Natural killer cell (primary cell): ENCODE data around the gene ITGA5. TPM values are rescaled to one million over a fixed set of nuclear protein-coding genes. Genes with fewer than 3 reads are reported as not detected.
A peak's percentile ranks its signal among the peaks of the same experiment; 100 is the strongest.

Source experiments
- ATAC-seq, 3 donors: fragments of 150-1000 bp in 2 of 3; fragments of 200-7000 bp in 1 of 3; cut with Tn5 transposase; 1 replicate in 1 of 3; 2 replicates in 2 of 3; pipeline ENCODE4 v1.10.0; 2021; ENCODE audit warnings: mild to moderate bottlenecking in 2 of 3, moderate library complexity in 2 of 3
- DNase-seq, 2 donors: peaks; one replicate each; pipeline versions ENCODE4 v3.0.0 to v3.0.0-alpha.2; 2013 to 2021; ENCODE audit warnings: mixed read lengths in 1 of 2
- H3K27ac ChIP-seq: one replicate; pipeline ENCODE4 v1.5.1; 2013; ENCODE audit warnings: mild to moderate bottlenecking, low read length
- H3K27me3 ChIP-seq: one replicate; pipeline ENCODE4 v1.6.1; 2013; ENCODE audit warnings: low read length; ENCODE audit not compliant: control insufficient read depth, insufficient read depth
- H3K36me3 ChIP-seq: one replicate; pipeline ENCODE4 v1.6.1; 2013; ENCODE audit warnings: low read length; ENCODE audit not compliant: control insufficient read depth, insufficient read depth
- H3K4me1 ChIP-seq: one replicate; pipeline ENCODE4 v1.6.1; 2013; ENCODE audit warnings: low read length; ENCODE audit not compliant: control insufficient read depth, insufficient read depth
- H3K4me3 ChIP-seq: one replicate; pipeline ENCODE4 v1.5.1; 2013; ENCODE audit warnings: low read length
- H3K9me3 ChIP-seq: one replicate; pipeline ENCODE4 v1.6.1; 2013; ENCODE audit warnings: low read length; ENCODE audit not compliant: control insufficient read depth, insufficient read depth
- H3K27ac Mint-ChIP-seq, 2 donors: one replicate each; pipeline ENCODE4 v1.8.0; 2022; ENCODE audit warnings: mild to moderate bottlenecking in 2 of 2, mixed read lengths in 2 of 2, moderate library complexity in 1 of 2
- H3K27me3 Mint-ChIP-seq, 2 donors: one replicate each; pipeline ENCODE4 v1.8.0; 2022; ENCODE audit warnings: low read depth in 2 of 2, mixed read lengths in 2 of 2
- H3K36me3 Mint-ChIP-seq: one replicate; pipeline ENCODE4 v1.8.0; 2022; ENCODE audit warnings: mixed read lengths
- H3K4me1 Mint-ChIP-seq, 2 donors: one replicate each; pipeline ENCODE4 v1.8.0; 2022; ENCODE audit warnings: mixed read lengths in 2 of 2
- H3K4me3 Mint-ChIP-seq: one replicate; pipeline ENCODE4 v1.8.0; 2022; ENCODE audit warnings: mild to moderate bottlenecking, moderate library complexity, mixed read lengths
- H3K9me3 Mint-ChIP-seq, 2 donors: one replicate each; pipeline ENCODE4 v1.8.0; 2022; ENCODE audit warnings: mixed read lengths in 2 of 2
- CTCF ChIP-seq: fragments of 200-600 bp; IDR thresholded peaks from one replicate; pipeline ENCODE4 v1.8.0; 2022; ENCODE audit warnings: antibody characterized with exemption
- WGBS: methylation state at CpG from one replicate; pipeline ENCODE4 v1.1.7; 2013; ENCODE audit warnings: missing lambda C conversion rate; ENCODE audit not compliant: insufficient coverage; 5-methylcytosine and 5-hydroxymethylcytosine counted together
- intact Hi-C: fragments of 100-400 bp; cut with micrococcal nuclease; formaldehyde crosslinking; loops from one replicate; pipeline ENCODE4 v1.14.2; 2022
- total RNA-seq, 4 donors: library from RNA; stranded (reverse); fragments of 120-200 nt in 1 of 4; gene quantifications; one replicate each; pipeline versions ENCODE4 v1.2.3 to v1.2.4, GENCODE V29; 2013 to 2022

ITGA5 gene
- total RNA-seq, 3 donors from 2014 or later (not counting 1 experiment from before 2014, with no cell fraction given), result 177 to 232 (median 207) TPM

- no peak for ATAC-seq
- no peak for TF ChIP-seq CTCF
- Mint-ChIP-seq H3K27ac (no peak overlapping the region), H3K36me3 (no peaks in the 10 kb centered on the region), H3K4me3 (no peak overlapping the region), H3K4me1 (peaks cover 39 to 71% of the 10 kb centered on the region in 2 donors), H3K9me3 (no peaks in the 10 kb centered on the region), H3K27me3 (no peaks in the 10 kb centered on the region)
- Histone ChIP-seq H3K4me1 (peaks cover 33% of the 10 kb centered on the region), H3K27me3 (no peaks in the 10 kb centered on the region), H3K9me3 (no peaks in the 10 kb centered on the region), H3K36me3 (no peaks in the 10 kb centered on the region), H3K27ac (no peak overlapping the region), H3K4me3 (no peak overlapping the region)
- DNase-seq, result no peak
- WGBS, result 82% methylated on average over 2 of the region's 2 CpGs
- intact Hi-C loops, result no loop called here
These were observed 6.6 kb upstream of the ITGA5 start for GRCh38 chr12:54425702-54426101.

- no peak for DNase-seq
- H3K27ac ChIP-seq, result no peak overlapping the region
- no peak overlapping the region for H3K4me3 Mint-ChIP-seq
- H3K4me3 ChIP-seq, result no peak overlapping the region
- ATAC-seq, result no peak
- intact Hi-C loops, result no loop called here
- H3K4me1 Mint-ChIP-seq, result peaks cover 37 to 72% of the 10 kb centered on the region in 2 donors
- H3K27ac Mint-ChIP-seq, result no peak overlapping the region
- no peaks in the 10 kb centered on the region for H3K36me3 Mint-ChIP-seq
- no peak for TF ChIP-seq CTCF
- 60% methylated on average over 2 of the region's 3 CpGs for WGBS
- H3K27me3 ChIP-seq, result no peaks in the 10 kb centered on the region
- H3K9me3 Mint-ChIP-seq, result no peaks in the 10 kb centered on the region
- peaks cover 41% of the 10 kb centered on the region for H3K4me1 ChIP-seq
- H3K9me3 ChIP-seq, result no peaks in the 10 kb centered on the region
- H3K36me3 ChIP-seq, result no peaks in the 10 kb centered on the region
- no peaks in the 10 kb centered on the region for H3K27me3 Mint-ChIP-seq
These were observed 5.2 kb upstream of the ITGA5 start for GRCh38 chr12:54424224-54424623.

GRCh38 chr12:54423816-54424150 is 4.7 kb upstream of the ITGA5 start:
- WGBS, result 82% methylated on average over 5 of the region's 5 CpGs
- Histone ChIP-seq H3K4me3 (no peak overlapping the region), H3K27me3 (no peaks in the 10 kb centered on the region), H3K36me3 (no peaks in the 10 kb centered on the region), H3K9me3 (no peaks in the 10 kb centered on the region), H3K27ac (no peak overlapping the region), H3K4me1 (peaks cover 38% of the 10 kb centered on the region)
- H3K4me3 Mint-ChIP-seq, result no peak overlapping the region
- no peak overlapping the region for H3K27ac Mint-ChIP-seq
- H3K9me3 Mint-ChIP-seq, result no peaks in the 10 kb centered on the region
- ATAC-seq (no peak), DNase-seq (no peak)
- no peaks in the 10 kb centered on the region for H3K36me3 Mint-ChIP-seq
- no peak for TF ChIP-seq CTCF
- H3K4me1 Mint-ChIP-seq, result peaks cover 32 to 70% of the 10 kb centered on the region in 2 donors
- intact Hi-C loops, result no loop called here
- no peaks in the 10 kb centered on the region for H3K27me3 Mint-ChIP-seq

- Histone ChIP-seq H3K27me3 (no peaks in the 10 kb centered on the region), H3K27ac (no peak overlapping the region), H3K4me1 (peaks cover 33% of the 10 kb centered on the region), H3K9me3 (no peaks in the 10 kb centered on the region), H3K36me3 (no peaks in the 10 kb centered on the region), H3K4me3 (no peak overlapping the region)
- 82% methylated on average over 2 of the region's 2 CpGs for WGBS
- H3K9me3 Mint-ChIP-seq, result no peaks in the 10 kb centered on the region
- TF ChIP-seq CTCF, result no peak
- ATAC-seq, result no peak
- no peaks in the 10 kb centered on the region for H3K27me3 Mint-ChIP-seq
- peak overlapping the region in 1 of 2 donors; percentile 91 for H3K27ac Mint-ChIP-seq
- peaks cover 31 to 70% of the 10 kb centered on the region in 2 donors for H3K4me1 Mint-ChIP-seq
- no peak overlapping the region for H3K4me3 Mint-ChIP-seq
- H3K36me3 Mint-ChIP-seq, result no peaks in the 10 kb centered on the region
- no peak for DNase-seq
- intact Hi-C loops, result no loop called here
These were observed 2.8 kb upstream of the ITGA5 start for GRCh38 chr12:54421879-54422250.
